ENCODE measurements around the gene CLDN5.

CLDN5 gene

GRCh38 chr22:19506212-19506611 is 18.0 kb downstream of the CLDN5 start:
- no peak for DNase-seq (ENCODE audit: low read depth in 2 of 3, low spot score in 2 of 3)

GRCh38 chr22:19505735-19506126 is 18.5 kb downstream of the CLDN5 start:
- DNase-seq (ENCODE audit: low read depth in 2 of 3, low spot score in 2 of 3), result no peak

GRCh38 chr22:19504900-19505734 is 19.1 kb downstream of the CLDN5 start:
- DNase-seq (ENCODE audit: low read depth in 2 of 3, low spot score in 2 of 3), result no peak

- no peak for DNase-seq (ENCODE audit: low read depth in 2 of 3, low spot score in 2 of 3)
Measured at GRCh38 chr22:19503869-19504268, 20.3 kb downstream of the CLDN5 start.

- DNase-seq (ENCODE audit: low read depth in 2 of 3, low spot score in 2 of 3), result no peak
Measured at GRCh38 chr22:19503367-19503766, 20.8 kb downstream of the CLDN5 start.

GRCh38 chr22:19501897-19502447 is 22.2 kb downstream of the CLDN5 start:
- no peak for DNase-seq (ENCODE audit: low read depth in 2 of 3, low spot score in 2 of 3)

DNA sequence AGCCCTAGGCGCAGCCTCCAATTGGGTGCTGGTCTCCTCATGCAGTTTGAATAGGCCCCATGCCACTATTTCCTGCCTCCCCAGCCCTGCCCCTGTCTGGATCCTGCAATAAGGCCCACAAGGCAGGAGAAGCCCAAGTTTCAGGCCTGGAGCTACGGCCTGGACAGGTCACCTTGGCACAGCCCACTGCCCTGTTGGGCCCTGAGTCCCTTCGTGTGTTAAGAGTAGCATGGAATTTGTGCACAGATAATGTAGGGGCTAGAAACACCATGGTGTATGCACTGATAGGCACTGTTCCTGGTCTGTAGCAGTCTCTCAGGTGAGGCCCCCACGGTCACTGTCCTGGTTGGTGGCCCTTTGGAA is 24.3 kb downstream of the CLDN5 start:
- DNase-seq (ENCODE audit: low read depth in 2 of 3, low spot score in 2 of 3), result no peak

GRCh38 chr22:19499236-19499879 is 24.9 kb downstream of the CLDN5 start:
- no peak for DNase-seq (ENCODE audit: low read depth in 2 of 3, low spot score in 2 of 3)

GRCh38 chr22:19498866-19499190 is 25.4 kb downstream of the CLDN5 start:
- no peak for DNase-seq (ENCODE audit: low read depth in 2 of 3, low spot score in 2 of 3)

- DNase-seq (ENCODE audit: low read depth in 2 of 3, low spot score in 2 of 3), result no peak
Measured at GRCh38 chr22:19498154-19498865, 25.9 kb downstream of the CLDN5 start.

DNA sequence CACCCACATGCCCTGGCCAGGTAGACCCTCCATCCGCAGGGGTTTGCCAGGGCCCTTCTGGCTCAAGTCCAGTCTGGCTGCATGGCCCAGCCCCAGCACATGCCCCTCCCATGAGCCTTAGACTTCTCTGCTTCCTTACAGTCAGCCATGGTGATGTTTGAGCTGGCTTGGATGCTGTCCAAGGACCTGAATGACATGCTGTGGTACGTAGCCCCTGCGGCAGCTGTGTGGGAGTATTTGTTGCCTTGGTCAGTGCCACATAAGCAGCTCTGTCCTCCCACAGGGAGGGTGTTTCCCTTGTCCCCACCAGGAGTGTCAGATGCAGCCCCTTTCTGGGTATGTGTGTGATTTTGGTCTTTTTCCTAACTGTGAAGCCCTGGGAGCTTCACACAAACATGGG is 27.0 kb downstream of the CLDN5 start:
- DNase-seq (ENCODE audit: low read depth in 2 of 3, low spot score in 2 of 3), result no peak

DNA sequence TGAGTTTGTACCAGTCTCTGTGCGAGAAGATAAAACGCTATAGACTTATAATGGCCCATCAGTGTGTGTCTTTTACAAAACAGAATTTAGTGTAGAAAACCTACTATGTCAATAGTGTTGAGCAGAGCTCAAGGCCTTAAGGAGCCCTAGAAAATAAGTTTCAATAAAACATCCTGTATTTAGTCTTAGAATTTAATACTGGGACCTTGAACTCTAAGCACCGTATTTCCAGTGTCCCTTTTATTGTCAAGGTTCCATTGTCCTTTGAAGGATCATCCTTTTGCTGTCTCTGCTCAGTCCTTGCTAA is 27.9 kb downstream of the CLDN5 start:
- no peak for DNase-seq (ENCODE audit: low read depth in 2 of 3, low spot score in 2 of 3)

DNA sequence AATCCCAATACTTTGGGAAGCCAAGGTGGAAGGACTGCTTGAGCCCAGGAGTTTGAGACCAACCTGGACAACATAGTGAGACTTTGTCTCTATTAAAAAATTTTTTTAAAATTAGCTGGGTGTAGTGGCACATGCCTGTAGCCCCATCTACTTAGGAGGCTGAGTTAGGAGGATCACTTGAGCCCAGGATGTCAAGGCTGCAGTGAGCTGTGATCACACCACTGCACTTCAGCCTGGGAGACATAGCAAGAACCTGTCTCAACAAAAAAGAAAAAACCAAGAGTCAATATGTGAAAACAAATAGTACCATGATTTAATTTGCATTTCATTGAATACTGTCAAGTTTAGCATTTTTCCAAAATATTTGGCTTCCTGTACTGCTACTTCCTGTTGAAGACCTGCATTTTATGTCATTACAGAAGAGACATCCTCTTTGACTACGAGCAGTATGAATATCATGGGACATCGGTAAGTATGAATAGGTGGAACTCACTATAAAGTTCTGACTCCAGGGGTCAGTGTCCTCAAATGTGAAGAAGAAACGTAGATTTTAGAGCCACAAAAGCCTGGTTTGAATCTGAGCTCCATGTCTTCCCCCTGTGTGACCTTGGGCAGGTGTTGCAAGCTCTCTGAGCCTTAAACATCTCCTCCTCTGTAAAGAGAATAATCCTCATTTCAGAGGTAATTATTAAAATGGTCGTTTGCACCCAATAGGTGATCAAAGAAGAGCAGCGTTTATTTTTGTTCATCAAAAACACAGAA is 28.5 kb downstream of the CLDN5 start:
- no peak for DNase-seq (ENCODE audit: low read depth in 2 of 3, low spot score in 2 of 3)

DNA sequence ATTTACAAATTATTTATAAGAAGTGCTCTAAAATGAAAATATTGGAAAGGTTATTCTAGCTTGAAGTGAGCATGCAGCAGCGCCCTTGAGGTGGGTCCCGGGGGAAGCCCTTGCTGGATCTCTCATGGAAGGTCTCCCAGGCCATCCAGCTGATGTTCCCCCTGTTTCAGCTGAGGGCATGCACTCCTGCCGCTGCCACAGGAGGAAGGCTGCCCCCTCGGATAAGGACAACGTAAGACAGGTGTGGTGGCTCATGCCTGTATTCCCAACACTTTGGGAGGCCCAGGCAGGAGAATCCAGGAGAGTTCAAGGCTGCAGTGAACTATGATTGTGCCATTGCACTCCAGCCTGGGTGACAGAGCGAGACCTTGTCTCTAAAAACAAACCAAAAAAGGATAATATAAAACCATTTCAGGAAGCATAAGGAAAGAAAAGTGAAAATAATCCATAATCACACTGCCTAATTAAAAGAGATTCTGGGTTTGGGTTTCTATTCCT is 29.5 kb downstream of the CLDN5 start:
- no peak for DNase-seq (ENCODE audit: low read depth in 2 of 3, low spot score in 2 of 3)

- DNase-seq (ENCODE audit: low read depth in 2 of 3, low spot score in 2 of 3), result no peak
Measured at GRCh38 chr22:19494001-19494560, 30.1 kb downstream of the CLDN5 start.

DNA sequence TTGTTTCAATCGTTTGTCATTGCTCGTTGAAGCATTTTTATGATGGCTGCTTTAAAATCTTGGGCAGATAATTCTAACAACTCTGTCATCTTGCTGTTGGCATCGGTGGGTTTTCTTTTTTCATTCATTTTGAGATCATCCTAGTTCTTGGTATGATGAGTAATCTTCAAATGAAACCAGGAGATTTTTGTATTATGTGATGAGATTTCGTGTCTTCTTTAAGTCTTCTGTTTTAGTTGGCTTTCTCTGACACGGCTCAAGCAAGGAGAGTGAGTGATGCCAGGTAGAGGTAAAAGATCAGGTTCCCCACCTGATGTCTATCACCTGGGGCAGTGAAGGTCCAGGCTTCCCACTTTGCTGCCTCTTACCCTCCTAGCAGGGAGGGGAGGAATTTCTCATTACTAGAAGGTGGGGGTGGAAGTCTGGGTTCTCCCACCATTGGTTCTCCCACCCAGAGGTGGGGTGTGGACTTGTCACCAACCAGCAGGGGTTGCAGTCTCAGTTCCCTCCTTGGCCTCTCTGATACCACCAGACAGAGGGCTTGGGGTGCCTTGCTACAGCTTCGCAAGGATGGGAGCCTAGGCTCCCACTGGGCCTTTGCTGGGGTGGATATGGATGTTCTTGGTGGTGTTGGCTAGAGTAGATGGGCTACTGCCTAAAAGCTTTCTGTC is 31.6 kb downstream of the CLDN5 start:
- DNase-seq (ENCODE audit: low read depth in 2 of 3, low spot score in 2 of 3), result no peak

DNA sequence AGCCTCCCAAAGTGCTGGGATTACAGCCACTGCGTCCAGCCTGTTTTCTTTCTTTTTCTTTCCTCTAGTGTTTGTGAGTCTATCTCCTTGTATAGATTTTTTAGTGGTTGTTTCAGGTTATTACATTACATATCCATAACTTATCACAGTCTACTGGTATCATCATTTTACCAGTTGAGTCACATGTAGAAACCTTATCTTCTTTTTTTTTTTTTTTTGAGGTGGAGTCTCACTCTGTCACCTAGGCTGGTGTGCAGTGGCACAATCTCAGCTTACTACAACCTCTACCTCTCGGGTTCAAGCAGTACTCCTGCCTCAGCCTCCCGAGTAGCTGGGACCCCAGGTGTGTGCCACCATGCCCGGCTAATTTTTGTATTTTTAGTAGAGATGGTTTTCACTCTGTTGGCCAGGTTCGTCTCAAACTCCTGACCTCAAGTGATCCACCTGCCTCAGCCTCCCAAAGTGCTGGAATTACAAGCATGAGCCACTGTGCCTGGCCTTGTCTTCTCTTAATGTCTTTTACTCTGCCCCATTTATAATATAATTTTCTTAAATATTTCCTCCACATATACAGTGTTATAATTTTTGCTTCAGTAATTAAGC is 33.5 kb downstream of the CLDN5 start:
- no peak for DNase-seq (ENCODE audit: low read depth in 2 of 3, low spot score in 2 of 3)

GRCh38 chr22:19488884-19489843 is 35.0 kb downstream of the CLDN5 start:
- no peak for DNase-seq (ENCODE audit: low read depth in 2 of 3, low spot score in 2 of 3)

DNA sequence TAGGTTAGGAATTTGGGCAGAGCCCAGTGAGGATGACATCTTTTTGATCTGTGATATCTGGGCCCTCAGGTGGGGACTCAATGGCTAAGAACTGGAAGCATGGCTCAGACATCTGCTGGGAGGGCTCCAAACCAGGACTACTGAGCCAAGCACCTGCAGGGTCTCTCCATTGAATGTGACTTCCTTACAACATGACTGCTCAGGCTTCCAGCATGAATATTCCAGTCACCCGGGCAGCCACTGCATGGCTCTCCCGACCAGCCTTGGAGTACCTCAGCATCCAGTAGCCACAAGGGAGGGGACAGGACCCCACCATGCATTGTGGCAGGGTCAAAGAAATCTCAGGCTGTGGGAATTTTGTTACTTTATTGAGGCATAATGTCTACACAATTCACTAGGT is 35.9 kb downstream of the CLDN5 start:
- no peak for DNase-seq (ENCODE audit: low read depth in 2 of 3, low spot score in 2 of 3)
